Myocyte (in vitro differentiated cells): ENCODE results near the gene SLC4A11. TPM values are rescaled to one million over a fixed set of nuclear protein-coding genes. Genes with fewer than 3 reads are reported as not detected.

Experiments used
- DNase-seq: peaks from one replicate; pipeline ENCODE4 v3.0.0-alpha.2; 2012; ENCODE audit warnings: low read depth
- polyA plus RNA-seq: library from polyadenylated mRNA; unstranded; fragments of >200 nt; gene quantifications from one replicate; pipeline ENCODE4 v1.2.1, GENCODE V29; 2012; ENCODE audit warnings: missing spikeins
- total RNA-seq: library from RNA; depleted of rRNA; stranded (reverse); fragments of >200 nt; gene quantifications from 2 replicates; pipeline ENCODE4 v1.2.3, GENCODE V29; 2014

Gene SLC4A11
- total RNA-seq = 10.3 and 12.2 TPM in 2 replicates
- 5.2 TPM for polyA plus RNA-seq

DNA sequence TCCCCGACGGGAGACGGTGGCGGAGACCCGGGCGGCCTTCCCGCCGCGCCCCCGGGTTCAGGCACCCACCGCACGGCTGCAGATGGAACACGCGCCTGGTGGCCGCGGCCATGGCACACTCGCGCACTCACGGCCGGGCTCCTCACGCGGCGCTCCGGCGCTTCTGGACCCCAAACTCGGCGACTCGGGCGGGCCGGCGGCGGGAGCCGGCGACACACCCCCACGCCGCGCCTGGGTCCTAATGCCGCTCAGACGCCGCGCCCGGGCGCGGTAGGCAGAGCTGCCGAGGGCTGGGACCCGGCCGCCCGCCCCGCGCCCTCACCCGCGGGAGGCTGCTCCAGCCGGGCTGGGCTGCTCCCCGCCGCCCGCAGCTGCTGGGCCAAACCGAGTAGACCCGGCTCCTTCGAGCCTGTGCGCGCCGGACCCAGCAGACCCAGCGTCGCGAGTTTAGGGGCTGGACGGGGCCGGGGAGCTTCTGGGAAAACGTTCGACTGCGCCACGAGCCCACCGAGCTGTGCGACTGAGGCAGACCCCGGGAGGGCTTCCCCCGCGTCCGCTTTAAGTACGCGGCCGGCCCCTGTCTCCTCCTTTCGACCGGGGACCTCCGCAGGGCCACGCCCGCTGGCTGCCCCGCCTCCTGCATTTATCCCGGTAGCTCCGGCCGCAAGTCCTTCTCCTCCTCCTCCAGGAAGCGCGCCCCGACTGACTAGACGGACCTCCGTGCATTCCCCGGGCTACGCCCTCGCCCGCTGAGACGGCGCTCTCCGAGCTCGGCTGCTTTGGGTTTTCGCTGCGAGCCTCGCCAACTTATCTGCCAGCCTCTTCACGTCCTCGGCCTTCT is at the start of gene SLC4A11:
Gene SLC4A11 (minus strand): TSS at position 165 of the 841 bp plus-strand sequence. CDS start 53 bp downstream, at position 112.
- peak; percentile 78 for DNase-seq

DNA sequence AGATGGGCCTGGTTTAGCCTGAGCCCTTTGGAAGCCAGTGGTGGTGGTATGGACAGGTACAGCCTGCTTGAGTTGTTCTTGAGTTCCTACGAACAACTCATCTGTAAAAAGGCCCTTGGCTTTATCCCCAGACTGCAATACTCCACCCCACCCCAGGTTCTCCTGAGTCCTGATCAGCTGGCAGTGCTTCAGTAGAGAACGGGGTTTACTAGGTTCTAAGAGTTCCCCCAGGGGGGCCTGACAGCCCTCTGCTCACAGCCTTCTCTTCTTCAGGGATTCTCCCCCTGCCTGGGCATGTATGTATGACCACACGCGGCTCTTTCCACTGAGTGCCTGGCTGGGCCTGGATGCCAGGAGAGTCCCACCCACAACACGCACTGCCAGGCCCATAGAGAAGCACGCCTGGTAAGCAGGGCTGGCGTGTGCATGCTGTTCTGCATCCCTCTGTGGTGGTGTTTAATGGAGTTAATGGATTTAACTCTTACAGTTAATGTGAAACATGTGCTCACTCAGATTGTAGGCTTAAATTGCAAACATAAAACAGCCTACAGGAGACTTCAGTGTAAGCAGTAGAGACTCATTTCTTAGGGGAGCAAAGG is 44.3 kb upstream of the SLC4A11 start:
- DNase-seq = no peak

DNA sequence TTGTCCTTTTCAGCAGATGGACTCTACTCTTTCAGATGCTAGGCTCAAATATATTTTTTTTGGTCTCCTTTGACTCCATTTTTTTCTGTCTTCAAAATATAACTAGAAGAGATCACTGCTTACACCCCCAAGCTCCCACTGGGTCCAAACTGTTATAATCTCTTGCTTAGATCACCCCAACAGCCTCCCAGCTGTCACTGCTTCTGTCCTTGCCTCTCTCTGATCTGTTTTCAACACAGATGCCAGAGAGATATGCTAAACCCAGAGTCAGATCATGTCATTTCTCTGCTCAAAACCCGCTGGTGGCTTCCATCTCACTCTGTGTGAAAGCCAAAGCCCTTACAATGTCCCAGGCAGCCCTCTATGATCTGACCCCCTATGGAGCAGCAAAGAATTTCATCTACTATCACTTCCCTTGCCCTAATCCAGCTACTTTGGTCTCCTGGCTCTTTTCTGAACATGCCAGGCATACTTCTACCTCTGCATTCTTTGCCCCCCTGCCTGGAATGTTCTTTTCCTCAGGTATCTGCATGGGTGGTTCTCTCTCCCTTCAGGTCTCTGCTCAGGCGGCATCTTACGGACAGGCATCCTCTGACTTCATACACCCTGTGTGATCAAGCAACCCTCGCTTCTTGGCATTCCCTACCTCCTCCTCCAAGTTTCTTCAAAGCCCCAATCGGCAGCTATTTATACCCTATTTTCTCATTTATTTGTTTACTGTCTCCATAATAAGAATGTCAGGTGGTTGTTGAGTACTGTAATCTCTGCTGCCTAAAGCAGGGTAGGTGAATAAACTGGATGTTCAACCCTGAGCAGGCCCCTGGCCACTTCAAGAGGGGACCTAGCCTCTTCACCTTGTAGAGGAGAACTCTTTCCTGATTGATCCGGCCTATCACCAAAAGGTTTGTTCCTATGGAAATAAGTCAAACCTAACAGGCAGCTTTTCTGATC is 43.6 kb upstream of the SLC4A11 start:
- no peak for DNase-seq

DNA sequence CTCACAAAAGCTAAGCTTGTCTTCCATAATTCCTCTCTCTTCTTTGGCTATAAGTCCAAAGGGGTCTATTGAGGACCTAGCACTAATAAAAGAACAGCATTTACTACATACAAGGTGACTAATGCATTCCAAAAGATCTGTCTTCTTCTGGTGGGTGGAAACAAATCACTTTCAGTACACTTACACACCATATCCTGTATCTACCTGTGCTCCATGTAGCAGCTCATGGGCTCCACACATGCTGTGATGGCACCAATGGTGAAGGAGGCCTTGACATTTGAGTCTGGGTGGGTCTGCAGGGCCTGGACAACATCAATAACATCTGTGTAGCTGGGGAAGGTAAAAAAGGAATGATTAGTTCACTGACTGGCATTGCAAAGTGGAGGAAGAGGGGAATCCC is 42.4 kb upstream of the SLC4A11 start:
- no peak for DNase-seq

DNA sequence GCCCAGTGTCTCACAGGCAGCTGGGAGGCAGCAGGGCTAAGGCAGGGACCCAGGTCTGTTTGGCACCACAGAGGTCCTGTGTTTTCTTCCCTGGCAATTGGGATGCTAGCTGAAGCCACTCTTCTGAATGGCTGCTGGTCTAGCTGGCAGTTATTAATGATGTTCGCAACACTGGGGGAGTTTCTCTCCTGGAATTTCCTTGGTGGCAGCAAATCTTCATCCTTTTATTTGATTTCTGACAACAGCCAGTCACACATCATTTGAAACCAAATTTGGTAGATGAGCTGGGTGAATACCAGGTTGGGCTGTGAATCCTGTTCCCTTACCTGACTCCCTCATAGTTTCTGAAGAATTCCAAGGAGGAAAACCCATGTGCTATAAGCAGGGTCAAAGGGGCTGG is 40.8 kb upstream of the SLC4A11 start:
- DNase-seq = no peak

DNA sequence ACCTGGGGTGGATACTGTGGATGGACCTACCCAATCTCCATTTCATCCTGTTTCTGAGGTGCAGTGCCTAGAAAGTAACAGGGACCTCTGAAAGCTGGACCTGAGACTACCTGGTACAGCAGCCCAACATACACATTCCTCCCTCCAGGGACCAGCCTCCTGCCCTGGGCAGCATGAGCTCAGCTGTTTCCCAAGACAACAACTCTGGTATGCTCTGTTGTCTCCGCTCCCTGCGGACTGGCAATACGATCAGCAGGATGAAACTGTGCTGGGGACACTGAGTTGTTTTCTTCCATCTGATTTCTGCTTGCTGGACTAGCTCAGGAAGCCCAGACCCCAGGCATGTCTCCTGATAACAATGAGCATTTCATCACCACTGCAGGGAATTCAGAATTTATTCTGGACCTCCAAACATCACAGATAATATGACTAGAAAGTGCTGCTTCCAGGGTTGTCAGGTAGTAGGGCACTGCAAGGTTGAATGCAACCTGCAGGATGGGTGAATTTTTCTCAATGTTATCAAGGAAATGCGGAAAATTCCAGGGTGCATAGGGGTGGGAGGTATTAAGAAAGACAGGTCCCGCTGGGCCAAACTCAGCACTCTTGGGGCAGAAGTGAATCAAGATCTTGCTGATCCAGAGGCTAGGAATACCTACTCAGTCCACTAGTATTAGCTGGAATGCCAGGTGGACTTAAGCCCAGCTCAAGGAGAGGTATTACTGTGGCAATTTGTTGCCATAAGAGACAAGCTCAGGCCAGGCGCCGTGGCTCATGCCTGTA is 38.9 kb upstream of the SLC4A11 start:
- DNase-seq = no peak

DNA sequence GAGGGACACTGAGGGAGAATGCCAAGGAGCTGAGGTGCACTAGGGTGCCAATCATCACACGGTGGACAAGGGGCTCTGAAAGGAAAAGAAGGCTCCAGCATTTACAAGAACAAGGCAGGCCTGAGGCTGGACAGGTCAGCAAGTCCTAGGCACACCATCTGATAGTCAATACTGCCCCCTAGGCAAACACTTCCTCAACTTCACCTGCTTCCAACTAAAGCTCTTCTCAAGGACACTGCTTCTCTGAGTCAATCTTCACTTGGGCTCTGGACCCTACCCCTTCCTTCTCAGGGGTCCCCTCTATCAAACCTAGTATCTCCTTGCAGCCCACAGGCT is 37.7 kb upstream of the SLC4A11 start:
- peak; percentile 16 for DNase-seq

DNA sequence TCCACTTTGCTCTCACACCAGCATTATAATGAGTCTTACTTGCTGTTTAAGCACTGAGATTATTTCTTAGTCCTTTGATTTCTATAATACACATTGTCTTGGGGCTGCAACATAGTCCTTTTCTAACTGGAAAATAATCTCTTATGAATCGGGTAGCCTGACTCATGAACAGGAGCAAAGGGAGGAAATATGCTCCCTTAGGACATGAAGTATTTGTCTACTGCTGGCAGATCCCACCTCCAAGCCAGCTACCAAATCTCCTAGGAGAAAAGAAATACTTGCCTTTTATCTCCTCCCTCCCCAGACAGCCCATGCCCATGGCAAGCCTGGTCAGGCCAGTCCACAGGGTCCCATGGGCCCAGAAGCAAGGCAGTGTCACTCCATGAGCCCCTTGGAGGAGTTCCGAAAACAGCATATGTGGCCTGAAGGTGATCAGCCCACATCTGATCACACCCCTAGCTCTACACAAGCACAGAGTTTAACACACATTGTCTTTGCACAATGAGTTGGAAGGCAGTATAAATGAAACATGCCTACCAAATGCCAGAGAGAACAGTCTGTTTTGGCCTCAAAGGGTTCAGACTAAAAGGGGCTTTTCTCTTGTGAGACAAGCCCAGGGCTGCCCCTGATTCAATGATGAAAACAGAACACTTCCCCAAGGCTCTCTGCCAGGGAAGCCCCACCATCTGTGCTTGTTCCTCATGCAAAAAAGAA is 37.1 kb upstream of the SLC4A11 start:
- DNase-seq = no peak

DNA sequence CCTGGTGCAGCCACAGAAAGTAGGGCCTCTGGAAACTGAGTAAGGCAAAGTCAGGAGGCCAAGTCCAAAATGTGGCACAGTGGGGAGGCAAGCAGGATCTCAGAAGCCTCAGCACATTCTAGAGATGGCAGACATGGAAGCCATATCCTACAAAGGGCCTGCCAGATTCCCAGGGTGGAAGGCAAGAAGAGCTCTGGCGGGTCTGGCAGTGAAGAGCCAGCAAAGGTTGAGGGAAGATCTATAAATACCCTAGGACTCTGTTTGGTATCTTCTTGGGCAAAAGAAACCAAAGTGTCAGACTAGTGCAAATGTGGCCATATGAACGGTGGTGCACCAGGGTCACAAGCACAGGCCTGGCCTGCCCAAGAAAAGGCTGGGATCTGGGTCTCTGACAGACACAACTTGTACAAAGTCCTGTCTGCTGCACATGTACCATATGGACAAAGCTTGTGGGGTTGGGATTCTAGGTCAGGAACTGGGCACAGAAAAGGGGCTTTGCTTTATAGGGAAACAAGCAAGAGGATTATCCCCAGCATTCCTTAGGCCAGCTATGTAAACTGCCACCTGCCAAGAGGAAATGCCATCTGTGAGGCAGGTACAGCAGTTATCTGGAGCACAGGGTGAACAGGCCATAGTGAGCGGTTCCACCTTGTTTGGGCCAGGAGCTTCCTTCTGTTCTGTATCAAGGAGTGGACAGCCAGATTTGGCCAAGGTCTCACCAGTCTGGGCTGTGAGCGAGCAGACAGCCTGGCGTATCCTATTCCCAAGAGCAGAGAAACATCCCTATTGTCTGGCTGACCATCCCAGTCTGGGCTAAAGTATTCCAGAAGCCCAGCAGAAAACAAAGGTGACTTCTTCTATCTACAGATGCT is 36.3 kb upstream of the SLC4A11 start:
- no peak for DNase-seq

DNA sequence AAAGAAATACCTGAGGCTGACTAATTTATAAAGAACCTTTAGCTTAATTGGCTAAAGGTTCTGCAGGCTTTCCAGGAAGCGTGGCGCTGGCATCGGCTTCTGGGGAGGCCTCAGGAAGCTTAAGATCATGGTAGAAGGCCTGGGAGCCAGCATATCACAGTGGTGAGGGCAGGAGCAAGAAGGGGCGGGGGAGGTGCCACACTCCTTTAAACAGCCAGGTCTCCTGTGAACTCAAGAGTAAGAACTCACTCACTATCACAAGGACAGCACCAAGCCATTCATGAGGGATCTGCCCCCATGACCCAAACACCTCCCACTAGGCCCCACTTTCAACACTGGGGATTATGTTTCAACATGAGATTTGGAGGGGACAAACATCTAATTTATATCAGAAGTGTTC is 34.4 kb upstream of the SLC4A11 start:
- DNase-seq = no peak

DNA sequence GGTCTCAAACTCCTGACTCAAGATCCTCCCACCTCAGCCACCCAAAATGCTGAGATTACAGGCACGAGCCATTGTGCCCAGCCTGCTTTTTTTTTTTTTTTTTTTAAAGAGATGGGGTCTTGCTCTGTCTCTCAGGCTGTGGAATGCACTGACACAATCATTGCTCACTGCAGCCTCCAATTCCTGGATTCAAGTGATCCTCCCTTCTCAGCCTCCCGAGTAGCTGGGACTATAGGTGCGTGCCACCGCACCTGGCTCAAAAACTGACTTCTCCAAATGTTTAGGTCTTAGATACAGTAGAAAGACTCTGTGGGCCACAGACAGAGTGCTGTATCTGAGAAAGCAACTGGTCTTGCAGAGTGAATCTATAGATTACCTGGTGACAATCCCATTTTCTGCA is 31.1 kb upstream of the SLC4A11 start:
- no peak for DNase-seq

DNA sequence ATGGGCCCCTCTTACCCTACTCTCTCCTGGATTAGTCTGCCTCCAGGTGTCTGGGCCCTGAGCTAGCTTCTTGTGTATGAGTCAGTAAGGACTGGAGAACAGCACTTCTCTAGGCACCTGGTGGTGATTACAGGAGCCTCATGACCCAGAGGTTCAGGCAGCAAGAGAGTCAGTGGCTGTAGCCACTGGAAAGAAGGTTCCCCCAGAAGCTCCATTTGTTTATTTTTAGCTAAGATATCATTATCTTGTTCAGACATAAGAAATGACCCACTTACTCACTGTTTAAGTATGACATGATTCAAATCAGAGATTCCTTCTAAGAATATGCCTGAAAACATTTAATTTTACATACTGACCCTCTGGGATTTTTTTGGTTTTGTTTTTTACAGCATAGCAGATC is 23.6 kb upstream of the SLC4A11 start:
- DNase-seq = no peak

DNA sequence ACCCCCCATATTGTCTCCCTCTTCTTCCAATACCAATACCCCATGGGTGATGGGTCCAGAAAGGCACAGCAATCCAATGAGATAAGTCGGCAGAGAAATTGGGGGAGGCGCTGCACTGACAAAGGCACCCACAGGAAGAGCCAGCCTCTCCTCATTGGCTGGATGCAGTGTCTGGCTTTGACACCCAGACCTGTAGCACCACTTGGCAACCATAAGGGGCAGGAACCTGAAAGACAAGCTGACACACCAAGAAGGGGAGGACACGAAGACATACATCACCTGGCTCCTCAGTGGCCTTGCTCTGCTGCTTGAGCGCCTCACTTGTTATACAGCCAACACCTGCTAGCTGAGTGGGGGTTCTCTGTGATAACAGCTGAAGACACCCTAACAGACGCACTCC is 19.4 kb upstream of the SLC4A11 start:
- no peak for DNase-seq

DNA sequence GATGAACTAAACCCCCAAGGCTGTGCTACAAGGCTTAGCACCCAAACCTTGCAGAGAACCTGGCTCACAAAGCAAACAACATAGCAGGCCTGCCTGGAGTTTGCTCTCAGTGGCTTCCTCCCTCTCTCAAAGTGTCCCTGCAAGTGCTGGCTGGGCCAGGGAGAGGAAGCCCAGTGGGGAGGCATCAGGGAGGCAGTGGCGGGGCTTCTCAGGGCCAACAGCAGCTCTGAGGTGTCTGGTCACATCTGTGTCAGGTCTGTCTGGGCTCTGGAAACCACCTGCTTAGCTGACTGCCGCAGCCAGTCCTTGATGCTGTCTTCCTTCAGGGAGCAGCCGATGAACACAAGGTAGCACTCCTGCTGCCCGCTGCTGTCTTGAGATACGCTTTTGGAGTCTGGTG is 16.7 kb upstream of the SLC4A11 start:
- DNase-seq = no peak

DNA sequence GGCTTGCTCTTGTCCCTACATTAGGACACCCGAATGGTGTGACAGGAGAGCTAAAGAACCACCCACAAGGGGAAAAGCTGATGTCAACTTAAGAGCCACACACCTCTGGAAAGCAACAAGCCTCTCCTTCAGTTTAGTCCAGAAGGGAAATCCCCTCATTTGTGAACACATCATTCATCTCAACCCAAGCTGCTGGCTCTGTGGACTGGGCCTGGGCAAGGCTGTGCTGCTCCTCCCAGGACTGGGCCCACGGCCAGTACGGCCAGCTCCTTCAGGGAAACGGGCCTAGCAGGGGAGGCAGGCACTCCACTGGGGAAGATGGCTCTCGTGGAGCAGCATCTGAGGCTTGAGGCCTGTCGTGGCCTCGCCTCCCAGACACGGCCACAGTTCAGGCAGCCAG is 12.8 kb upstream of the SLC4A11 start:
- no peak for DNase-seq

DNA sequence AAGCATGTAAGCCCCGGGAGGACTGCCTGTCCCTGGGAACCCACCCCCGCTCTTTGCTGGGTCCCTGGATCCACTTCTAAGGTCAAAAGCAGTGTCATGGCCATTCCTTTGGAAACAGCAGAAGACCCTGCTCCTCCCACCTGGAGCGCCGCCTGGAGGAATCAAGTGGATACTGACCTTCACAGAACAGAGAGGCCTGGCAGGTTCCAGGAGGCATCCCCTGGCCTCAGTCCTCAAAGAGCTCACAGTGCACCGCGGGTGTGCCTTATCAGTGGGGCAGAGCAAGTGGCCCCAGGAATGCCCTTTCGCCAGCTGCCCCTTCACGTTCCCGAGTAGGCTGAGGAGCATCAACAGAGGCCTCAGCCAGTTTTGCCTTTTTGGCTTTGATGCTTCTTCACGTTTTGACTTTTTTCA is 11.1 kb upstream of the SLC4A11 start:
- DNase-seq = peak; percentile 19

DNA sequence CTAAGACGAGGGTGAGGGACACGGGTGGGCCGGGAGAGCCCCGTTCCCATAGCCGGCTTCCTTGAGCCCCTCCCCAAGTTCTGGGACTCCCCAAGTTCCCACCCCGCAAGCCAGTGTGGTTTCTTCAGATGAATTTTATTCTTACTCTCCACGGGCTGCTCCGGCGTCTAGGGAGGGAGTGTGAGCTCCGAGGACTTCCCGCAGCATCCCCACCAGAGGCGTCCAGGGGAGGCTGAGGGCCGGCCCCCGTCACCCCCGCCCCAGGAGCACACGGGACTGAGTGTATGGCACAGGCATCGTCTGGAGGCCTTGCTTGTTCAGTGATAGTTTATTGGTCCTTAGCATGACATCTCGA is 10.0 kb upstream of the SLC4A11 start:
- DNase-seq = no peak

DNA sequence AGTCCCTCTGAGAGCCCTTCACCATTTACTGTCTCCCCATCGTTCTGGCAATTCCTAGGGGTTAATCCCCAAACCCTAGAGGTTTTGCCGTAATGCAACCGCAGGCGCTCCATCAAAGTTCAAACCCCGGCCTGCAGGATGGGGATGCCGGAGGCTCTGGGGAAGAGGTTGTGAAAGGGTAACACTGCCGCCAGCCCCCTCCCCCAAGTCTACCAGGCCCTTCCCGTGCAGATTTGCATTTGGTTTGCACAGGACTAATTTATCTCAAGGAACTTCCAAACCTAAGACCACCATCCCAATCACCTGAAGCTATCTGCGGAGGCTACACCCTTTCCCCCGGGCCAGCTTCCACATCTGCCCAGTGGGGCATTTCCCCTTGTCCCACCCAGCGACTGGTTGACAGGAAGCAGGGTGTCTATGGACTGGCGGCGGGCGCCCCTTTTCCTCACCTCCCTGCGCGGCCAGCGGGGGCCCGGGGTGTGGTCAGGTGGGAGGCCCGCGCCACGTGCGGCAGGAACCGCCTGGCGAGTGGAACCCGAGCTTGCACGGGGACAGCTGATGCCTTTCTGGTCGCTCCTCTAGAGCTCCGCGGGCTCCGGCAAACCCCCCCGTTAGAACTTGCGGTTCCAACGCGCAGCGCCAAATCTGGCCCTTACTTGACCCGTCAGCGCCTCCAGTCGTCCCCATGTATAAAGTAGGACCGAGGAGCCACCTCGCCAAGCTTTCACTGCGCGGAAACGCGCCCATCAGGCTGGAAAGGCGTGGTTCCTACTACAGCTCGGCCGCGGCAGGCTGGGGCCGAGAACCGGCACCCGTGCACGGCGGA is 9.4 kb upstream of the SLC4A11 start:
- DNase-seq = no peak

DNA sequence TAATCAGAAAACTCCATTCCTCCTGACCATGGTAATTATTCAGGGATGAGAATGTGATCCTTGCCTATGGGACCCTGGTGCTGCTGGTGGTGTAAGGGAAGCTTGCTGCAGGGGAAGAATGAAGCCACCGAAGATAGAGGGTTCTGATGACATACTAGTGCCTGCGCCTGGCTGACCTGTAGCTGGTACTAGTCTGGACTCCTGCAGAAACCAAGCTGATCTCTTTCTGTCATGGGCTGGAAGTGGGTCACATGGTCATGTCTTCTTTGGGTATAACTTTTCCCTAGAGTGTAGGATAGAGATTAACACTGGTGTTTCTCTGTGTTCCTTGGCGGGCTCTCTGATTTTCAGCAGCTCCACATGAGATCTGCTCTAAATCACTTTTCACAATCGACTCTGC is 8.6 kb upstream of the SLC4A11 start:
- no peak for DNase-seq
